ENCODE data around the gene PHACTR3. TPM values are rescaled to one million over a fixed set of nuclear protein-coding genes. Genes with fewer than 3 reads are reported as not detected.

The PHACTR3 gene
- total RNA-seq, 4 donors from 2014 or later: 0.26 to 3.2 (median 0.57) TPM

DNA sequence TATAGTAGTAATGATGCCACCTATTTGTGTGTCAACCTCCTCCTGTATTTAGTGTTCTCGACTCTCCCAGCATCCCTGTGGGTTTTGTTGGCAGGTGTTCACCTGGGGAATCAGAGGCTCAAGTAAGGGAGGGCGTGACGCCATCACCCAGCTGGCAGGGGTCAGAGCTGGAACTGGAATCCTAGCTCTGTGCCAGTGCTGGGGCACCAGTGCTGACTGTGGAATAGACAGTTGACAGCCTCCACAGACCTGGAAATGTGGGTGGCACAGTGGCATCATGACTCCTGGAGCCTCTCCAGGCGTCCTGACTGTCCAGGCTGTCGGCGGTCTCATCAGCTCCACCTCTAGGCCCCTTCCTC is 226.3 kb downstream of the PHACTR3 start:
- TF ChIP-seq, protein P1, sequence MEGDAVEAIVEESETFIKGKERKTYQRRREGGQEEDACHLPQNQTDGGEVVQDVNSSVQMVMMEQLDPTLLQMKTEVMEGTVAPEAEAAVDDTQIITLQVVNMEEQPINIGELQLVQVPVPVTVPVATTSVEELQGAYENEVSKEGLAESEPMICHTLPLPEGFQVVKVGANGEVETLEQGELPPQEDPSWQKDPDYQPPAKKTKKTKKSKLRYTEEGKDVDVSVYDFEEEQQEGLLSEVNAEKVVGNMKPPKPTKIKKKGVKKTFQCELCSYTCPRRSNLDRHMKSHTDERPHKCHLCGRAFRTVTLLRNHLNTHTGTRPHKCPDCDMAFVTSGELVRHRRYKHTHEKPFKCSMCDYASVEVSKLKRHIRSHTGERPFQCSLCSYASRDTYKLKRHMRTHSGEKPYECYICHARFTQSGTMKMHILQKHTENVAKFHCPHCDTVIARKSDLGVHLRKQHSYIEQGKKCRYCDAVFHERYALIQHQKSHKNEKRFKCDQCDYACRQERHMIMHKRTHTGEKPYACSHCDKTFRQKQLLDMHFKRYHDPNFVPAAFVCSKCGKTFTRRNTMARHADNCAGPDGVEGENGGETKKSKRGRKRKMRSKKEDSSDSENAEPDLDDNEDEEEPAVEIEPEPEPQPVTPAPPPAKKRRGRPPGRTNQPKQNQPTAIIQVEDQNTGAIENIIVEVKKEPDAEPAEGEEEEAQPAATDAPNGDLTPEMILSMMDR (IDR thresholded peaks at IDR 0.05): no peak
- no peak for TF ChIP-seq POLR2A (IDR thresholded peaks at IDR 0.05)
- H3K27ac ChIP-seq: no peak overlapping the region
- no peaks in the 10 kb centered on the region for H3K9me3 ChIP-seq
- H3K27me3 ChIP-seq: no peaks in the 10 kb centered on the region
- H3K4me3 ChIP-seq: no peak overlapping the region
- DNase-seq: no peak
- H3K36me3 ChIP-seq: no peaks in the 10 kb centered on the region
- intact Hi-C loops (cut with DNase I; ENCODE audit: low total_unique reads): no loop called here
- peaks cover 0 to 6% of the 10 kb centered on the region in 2 donors for H3K4me1 ChIP-seq

DNA sequence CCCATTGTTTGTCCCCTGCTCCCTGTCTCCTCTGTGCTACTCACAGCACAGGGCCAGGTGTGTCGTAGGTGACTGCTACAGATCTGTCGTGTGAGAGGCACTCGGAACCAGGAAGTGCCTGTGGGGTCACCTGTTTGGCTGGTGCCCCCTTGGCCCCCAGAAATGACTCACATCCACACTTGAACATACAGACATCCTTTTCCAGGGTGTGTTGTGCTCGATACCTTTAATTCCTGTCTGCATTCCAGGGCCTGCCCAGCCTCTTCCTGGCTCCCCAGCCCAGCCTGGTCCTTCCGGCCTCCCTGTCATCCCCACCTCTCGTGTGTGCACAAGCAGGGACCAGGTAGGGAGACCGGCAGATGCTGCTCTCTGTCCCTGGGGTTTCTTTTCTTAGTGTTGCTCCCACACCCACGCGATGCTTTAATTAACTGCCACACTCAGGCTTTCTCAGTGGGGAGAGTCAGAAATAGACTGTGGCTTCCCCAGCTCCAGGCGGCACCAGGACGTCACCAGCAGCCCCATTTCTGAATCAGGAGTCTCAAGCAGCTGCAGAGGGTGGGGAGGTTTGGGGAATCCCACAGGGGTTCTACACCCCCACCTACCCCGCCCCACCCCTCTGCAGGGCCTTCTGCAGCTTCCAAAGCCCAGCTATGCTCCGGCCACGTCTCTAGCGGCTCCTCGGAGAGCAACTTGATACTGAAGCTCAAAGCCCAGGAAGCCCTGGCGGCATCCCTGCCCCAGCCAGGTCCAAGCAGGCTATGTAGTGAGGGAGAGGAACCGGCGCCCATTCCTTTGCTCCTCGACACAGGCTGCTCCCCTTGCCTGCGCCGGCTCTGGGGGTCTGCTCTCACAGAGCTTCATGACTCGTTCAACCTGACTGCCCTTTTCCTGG is 226.9 kb downstream of the PHACTR3 start:
- peaks cover 3 to 6% of the 10 kb centered on the region in 2 donors for H3K4me1 ChIP-seq
- no peak overlapping the region for H3K27ac ChIP-seq
- H3K9me3 ChIP-seq: no peaks in the 10 kb centered on the region
- no peak for DNase-seq
- TF ChIP-seq POLR2A (IDR thresholded peaks at IDR 0.05): no peak
- TF ChIP-seq, protein P1 (IDR thresholded peaks at IDR 0.05): no peak
- intact Hi-C loops (cut with DNase I; ENCODE audit: low total_unique reads): no loop called here
- H3K36me3 ChIP-seq: no peaks in the 10 kb centered on the region
- no peak overlapping the region for H3K4me3 ChIP-seq
- H3K27me3 ChIP-seq: no peaks in the 10 kb centered on the region

DNA sequence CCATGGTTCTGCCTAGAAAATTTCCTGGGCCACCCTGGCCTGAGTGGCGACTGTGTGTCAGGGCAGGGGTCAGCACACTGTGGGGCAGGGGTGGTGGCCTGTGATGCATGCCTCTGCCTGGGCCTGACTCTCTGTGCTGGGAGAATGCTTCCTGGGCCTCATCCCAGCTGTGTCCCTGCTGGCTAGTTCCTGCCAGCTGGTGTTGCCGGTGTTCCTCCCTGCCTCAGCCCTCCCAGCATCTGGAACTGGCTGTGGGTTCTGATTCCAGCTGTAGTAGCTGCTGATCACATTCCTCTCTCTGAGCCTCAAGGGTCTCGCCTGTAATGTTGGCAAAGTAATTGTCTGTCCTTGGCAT is 227.6 kb downstream of the PHACTR3 start:
- H3K4me3 ChIP-seq: no peak overlapping the region
- H3K36me3 ChIP-seq: no peaks in the 10 kb centered on the region
- intact Hi-C loops (cut with DNase I; ENCODE audit: low total_unique reads): no loop called here
- H3K27me3 ChIP-seq: no peaks in the 10 kb centered on the region
- no peaks in the 10 kb centered on the region for H3K9me3 ChIP-seq
- TF ChIP-seq POLR2A (IDR thresholded peaks at IDR 0.05): no peak
- TF ChIP-seq, protein P1 (IDR thresholded peaks at IDR 0.05): no peak
- H3K4me1 ChIP-seq: peaks cover 3 to 6% of the 10 kb centered on the region in 2 donors
- no peak for DNase-seq
- no peak overlapping the region for H3K27ac ChIP-seq

DNA sequence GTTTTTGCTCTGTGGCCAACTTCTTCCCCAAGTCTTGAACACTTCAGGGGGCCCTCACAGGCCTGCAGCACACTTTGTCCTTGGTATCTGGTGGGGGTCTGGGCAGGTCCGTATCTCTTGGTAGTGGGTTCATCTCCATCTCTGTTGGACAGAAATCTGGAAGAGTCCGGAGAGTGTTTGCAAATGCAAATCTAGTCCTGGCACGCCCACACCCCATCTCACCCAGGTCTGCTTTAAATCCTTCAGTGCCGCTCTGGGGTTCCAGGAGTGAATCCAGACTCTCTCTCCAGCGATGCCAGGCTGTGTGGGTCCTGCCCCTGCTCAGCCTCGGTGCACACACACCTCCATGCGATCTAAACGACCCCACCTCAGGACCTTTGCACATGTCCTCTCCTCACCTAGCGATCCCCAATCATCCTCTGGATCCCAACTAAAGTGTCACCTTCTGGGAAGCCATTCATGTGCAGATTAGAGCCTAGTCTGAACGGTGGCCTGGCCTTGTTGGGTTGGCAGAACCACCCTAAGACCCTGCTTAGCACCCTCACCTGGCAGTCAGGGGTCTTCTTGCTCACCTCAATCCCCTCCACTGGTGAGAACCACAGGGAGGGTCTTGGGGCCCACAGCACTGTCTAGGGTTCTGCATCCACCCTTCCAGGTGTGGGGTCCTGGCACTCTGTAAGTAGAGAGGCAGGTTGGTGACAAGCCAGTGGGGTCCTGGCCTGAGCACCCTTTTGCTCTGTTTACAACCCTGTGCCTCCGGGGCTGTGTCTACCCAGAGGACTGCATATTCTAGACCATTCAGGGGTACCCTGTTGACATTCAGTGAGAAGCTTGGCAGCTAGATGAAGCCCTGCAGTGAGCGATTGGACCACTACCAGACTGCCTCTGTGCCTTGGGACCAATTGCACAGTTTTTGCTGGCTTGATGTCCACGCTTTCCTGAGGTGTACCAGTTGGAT is 228.3 kb downstream of the PHACTR3 start:
- no peak for DNase-seq

More for the DNA sequence above, 228.3 kb downstream of the PHACTR3 start:
- Histone ChIP-seq H3K27ac (no peak overlapping the region), H3K9me3 (no peaks in the 10 kb centered on the region), H3K36me3 (no peaks in the 10 kb centered on the region), H3K27me3 (no peaks in the 10 kb centered on the region), H3K4me3 (no peak overlapping the region), H3K4me1 (peaks cover 3 to 6% of the 10 kb centered on the region in 2 donors)
- TF ChIP-seq, protein P1 (IDR thresholded peaks at IDR 0.05): no peak
- no peak for TF ChIP-seq POLR2A (IDR thresholded peaks at IDR 0.05)
- intact Hi-C loops (cut with DNase I; ENCODE audit: low total_unique reads): no loop called here
